COLO829 (cell line): ENCODE results near the gene MRGPRD.

Experiments used
- DNase-seq: peaks from one replicate; pipeline ENCODE4 v3.0.0; 2012; ENCODE audit warnings: low spot score

The MRGPRD gene, protein sequence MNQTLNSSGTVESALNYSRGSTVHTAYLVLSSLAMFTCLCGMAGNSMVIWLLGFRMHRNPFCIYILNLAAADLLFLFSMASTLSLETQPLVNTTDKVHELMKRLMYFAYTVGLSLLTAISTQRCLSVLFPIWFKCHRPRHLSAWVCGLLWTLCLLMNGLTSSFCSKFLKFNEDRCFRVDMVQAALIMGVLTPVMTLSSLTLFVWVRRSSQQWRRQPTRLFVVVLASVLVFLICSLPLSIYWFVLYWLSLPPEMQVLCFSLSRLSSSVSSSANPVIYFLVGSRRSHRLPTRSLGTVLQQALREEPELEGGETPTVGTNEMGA

DNA sequence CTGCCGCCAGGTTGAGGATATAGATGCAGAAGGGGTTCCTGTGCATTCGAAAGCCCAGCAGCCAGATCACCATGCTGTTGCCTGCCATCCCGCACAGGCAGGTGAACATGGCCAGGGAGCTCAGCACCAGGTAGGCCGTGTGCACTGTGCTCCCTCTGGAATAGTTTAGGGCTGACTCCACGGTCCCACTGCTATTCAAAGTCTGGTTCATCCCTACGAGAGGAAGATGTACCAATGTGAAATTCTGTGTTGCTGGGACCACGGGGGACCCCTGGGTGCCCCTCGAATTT lies at the start of gene MRGPRD:
MRGPRD (minus strand) TSS at position 211 of the 290 bp plus-strand sequence; CDS start at position 211, 0 bp downstream.
- no peak for DNase-seq

DNA sequence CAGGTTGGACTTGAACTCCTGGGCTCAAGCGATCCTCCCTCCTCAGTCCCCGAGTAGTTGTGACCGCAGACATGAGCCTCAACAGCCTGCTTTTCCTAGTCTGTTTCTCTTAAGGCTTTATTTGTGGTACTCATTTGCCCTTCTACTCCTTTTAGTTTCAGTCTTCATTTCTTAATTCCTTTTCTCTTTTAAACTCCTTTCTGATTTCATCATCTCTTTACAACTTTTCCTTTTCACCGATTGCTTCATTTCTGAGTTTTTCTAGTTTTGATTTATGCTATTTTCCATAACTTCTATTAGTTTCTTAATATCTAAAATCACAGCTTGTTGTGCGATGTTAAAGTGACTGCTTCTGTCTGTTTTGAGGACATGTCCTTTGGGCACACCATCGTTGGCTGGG lies 49.5 kb upstream of the MRGPRD start:
- DNase-seq: no peak

DNA sequence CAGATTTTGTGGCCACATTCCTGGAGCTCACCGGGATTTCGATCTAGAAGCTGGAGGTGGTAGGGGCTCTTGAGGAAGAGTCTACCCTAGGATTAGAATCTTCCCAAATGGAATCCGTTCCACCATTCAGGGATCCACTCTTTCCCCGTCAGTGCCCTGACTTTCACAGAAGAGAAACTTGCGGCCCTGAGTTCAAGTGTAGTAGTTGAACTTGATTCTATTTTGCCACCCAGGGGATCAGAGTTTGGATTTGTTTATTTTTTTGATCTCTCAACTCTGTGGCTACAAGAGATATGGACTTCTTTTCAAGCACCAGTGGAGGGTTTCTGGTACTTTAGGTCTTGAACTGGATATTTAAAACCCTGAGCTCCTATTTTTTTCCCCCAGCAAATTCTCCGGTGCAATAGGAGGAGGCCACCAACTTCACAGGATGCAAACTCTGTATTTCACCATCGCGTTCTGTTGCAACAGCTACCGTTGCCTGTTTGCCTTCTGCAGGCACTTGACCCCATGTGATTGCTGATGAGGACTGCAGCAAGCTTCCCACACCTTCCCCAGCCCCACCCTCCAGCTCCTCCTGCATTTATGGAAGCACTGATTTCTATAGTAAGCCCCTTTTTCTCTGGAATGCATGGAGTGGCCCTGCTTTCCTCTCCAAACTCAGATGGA lies 47.1 kb upstream of the MRGPRD start:
- no peak for DNase-seq

DNA sequence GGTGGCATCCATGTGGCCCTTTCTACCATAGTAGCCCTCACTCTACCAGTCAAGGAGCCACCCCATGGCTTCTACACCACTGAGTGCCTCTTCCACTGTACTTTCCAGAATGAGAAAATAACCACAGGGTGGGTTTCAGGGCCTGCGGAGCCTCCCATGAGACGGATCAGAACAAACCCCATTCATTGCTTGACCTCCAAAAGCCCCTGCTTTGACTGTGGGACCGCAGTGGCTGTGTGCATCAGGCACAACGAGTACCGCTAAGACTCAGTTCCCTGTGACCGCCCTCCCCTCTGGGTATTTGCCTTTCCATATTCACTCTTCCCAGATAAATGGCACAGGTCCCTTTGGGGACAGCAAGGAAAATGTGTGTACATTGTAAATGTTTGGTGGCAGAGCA lies 43.7 kb upstream of the MRGPRD start:
- no peak for DNase-seq

DNA sequence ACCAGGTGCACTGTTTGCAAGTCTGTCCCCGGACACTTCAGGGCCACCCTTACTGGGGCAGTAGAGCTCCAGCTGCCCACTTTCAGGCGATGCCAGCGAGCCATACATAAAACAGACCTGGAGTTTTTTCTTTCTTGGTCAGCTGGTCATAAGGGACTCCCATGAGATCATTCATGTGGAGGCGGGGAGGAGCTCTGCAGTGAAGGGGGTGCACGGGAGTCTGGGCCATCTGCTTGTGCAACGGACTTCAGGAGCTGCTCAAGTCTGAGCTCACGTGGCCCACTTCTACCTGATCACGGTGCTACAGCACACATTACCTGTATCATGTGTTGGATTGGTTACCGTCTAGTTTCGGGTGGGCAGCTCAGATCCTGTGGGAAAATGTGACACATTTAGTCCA lies 41.5 kb upstream of the MRGPRD start:
- no peak for DNase-seq

DNA sequence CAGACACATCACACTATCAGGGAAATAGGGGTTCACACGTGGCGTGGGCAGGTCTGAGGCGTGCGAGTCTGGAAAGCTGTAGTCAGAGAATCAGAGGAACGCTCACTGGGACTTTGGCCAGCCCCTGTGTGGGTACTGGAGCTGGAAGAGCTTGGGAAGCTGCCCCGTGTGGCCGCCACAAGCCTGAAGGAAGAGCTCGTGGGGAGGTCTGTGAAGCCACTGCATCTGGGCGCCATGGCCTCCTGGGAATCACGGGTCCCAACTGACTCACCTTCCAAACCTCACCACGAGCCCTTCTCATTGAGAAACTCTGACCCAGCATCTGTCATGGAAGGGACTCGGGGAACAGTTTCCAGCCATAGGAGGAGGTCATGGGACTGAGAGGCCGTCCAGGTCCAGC lies 38.1 kb upstream of the MRGPRD start:
- no peak for DNase-seq

DNA sequence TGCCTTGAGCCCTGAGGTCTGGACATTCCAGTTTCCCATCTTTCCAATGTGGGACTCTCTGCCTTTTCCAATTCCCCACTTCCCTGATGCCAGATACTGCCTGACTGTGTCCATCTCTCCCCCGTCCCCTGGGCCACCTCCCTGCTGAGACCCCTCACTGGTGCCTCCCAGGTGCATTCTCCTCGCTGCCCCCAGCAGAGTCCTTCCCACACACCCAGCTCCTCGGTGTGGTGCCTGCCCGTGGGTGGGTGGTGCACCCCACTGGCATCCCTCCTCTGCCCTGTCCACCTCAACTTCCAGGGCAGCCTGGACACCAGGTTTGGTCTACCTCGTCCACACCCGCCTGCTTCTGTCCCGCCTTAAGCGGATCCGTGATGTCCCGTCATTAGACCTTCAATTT lies 37.2 kb upstream of the MRGPRD start:
- DNase-seq: no peak

DNA sequence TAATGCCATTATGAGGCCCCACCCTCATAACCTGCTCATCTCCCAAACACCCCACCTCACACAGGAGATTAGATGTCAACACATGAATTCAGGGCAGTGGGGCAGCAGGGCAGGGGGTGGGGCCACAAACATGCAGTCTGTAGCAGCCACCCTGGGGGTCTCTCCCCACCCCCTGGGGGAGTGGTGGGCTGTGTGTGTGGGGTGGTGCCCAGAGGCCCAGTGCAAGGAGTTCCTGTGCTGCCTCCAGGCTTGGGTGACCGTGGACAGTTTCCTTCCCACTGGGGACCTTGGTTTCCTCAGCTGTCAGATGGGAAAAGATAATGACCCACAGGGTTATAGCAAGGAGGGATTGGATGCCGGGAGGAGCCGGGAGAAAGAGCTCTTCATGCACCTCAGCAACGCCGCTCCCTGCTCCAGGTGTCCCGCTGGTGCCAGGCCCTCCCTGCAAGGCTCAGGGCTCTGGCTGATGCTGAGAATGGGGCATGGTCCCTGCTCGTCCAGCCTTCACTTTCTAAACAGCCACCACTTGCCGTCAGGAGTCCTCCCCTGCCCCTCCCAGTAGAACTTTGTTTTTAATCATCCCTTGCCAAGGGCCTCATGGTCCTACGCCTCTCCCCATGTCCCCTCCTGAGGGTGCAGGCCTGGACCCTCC lies 34.2 kb upstream of the MRGPRD start:
- DNase-seq: no peak

DNA sequence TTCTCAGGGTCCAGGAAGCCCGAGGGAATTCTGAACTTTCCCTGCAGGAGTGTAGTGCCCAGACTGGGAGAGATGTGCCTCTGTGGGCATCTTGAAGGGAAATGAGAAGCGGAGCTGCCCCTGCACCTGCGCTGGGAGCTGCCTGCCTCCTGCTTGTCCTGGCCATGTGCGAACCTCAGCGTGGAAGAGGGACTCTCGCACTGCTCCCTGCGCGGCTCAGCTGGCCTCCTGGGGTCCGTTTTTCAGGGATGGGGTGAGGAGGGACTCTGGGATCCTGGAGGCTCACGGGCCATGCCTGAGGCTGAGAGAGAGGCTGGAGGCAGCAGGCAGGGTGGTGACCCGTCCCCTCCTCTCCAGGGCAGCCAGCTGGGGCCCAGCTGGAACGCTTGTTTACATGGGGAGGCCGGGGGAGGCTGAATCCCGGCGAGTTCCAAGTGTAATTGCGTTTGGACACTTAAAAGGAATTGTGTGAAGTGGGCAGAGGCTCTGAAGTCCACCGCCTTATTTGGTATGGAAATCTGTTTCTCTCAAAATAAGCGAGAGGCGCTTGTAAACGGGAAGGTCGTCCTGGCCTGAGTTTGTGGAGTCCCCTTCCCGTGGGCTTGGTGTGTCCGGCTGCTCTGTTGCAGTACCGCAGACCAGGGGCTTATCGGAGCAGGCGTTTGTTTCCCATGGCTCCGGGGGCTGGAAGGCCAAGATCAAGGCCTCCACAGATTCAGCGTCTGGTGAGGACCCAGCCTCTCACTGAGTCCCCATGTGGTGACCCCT lies 33.5 kb upstream of the MRGPRD start:
- no peak for DNase-seq

DNA sequence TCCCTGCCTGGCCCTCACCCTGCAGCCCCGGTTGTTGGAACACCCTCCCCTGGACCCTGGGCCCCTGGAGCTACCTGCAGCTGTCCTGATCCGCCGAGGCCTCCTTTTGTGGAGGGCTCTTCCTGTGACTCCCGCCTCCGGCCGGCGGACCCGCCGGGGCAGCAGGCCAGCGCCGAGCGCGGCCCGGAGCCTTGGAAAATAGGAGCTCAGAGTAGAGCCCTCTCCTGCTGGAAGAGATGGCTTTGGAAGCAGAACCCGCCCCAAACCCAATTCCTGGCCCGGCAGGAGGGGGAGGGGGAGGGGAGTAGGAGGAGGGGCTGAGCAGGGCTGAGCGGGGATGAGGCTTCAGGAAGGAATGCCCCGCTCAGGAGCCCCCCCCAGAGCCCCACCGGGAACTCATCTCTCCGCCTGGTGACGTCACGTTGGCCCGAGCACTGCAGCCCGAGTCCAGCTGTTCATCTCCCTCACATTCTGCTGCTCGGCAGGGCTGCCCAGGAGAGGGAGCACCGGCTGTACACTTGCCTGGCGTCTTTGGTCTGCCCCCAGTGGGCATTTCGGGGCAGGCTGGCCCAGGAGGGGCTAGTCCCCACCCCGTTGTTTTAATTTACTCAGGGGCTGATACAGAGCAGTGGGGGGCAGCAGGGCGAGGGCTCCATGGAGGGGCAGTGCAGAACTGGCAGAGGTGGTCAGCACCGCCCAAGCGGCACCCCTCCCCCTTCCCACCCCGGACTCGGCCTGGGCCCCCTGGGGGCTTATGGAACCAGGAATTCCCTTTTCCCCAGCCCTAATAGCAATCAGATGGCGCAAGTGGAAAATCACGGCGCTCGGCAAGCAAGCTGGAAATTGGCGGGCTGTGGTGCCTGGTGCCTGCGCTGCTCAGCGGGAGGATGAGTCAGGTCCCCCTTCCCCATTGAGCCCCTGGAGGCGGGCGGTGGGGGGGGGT lies 32.5 kb upstream of the MRGPRD start, which contains the start of gene MRGPRF:
MRGPRF (minus strand) TSS at position 238 of the 943 bp plus-strand sequence. CDS start 3,345 bp downstream, outside the sequence.
- DNase-seq: no peak

DNA sequence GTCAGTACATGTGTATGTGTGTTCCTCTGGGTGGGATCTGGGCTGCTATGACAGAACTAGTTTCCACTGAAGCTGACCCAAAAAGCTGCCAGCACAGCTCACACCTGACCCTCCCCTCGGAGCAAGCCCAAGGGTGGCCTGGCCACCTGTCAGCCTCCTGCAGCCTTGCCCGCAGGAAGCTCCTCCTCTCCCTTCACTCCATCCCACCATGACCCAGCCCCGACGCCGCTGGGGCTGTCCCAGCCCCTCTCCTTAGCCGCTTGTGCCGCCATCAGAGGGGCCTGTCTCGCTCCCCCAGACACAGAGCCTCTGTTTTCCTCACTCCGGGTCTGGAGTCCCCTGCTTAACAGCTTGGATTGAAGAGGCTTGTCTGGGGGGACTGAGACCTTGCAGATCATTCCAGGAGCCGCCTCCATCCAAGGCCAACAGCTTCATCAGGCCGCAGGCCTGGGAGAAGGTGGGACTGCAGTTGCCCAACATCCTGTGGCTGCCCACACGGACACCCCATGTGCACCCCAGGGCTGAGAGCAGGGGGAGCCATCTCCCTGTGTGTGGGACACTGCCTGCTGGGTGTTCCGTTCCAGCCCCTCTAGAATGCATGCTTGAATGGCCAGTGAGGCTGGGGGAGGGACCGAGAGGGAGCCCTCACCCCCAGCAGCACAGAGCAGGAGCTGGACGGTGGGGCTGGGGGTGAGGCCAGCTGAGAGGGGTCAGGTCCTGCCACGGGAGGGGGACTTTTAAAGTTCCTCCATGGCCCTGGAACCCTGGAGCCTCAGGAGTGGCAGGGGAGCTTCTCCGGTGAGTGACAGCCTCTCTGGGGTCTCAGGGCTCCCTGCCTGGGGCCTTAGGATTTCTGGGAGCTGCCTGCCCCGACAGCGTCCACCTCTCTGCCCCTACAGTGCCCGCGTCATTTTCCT lies 31.6 kb upstream of the MRGPRD start:
- no peak for DNase-seq

DNA sequence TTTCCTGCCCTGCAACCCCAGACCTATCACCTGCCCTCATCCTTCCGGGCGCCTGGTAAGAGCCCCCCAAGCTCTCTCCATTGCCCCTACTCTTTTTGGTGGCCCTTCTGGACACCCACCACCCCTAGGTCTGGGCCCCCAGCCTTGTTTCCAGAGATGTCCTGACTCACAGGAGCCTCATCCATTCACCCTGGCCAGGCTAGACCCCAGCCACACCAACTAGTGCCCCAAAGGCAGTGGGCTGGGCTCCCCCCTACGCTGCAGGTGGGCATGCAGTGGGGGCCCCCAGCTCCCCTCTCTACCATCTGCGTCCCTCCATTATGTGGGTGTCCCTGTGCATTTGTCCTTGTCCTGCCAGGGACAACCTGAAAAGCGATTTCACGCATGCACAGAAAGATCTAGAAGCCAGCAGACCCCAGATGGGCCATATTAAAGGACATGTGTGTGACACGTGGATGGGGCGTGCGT lies 30.9 kb upstream of the MRGPRD start:
- no peak for DNase-seq

DNA sequence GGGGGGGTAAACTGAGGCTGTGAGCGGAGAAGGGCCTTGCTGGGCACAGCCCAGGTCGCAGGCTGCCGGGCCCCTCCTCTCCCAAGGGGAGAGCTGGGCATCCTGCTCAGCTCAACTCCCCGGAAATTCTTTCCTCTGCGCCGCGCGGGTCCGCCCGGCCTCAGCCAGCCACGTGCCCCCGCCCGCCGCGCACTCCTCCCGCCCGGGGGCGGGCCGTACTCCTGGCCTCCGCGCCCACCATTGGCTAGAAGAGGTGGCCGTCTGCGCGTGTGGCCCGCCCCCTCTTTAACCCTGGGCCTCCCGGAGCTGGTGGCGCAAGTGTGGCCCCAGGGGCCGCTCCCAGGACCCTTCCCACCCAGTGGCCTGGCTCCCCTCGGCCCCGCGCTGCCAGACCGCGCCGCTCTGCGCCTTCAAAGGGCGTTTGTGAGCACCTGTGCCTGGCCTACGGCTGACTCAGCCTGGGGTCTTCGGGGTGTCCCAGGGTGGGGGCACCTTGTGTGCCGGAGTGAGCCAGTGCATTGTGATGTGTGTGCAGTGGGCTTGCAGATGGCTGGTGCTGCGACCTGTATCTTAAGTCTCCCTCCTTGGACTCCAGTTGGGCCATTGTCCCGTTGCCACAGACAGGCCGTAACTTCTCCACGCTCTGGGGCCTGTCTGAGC lies 30.3 kb upstream of the MRGPRD start:
- peak; percentile 32 for DNase-seq

DNA sequence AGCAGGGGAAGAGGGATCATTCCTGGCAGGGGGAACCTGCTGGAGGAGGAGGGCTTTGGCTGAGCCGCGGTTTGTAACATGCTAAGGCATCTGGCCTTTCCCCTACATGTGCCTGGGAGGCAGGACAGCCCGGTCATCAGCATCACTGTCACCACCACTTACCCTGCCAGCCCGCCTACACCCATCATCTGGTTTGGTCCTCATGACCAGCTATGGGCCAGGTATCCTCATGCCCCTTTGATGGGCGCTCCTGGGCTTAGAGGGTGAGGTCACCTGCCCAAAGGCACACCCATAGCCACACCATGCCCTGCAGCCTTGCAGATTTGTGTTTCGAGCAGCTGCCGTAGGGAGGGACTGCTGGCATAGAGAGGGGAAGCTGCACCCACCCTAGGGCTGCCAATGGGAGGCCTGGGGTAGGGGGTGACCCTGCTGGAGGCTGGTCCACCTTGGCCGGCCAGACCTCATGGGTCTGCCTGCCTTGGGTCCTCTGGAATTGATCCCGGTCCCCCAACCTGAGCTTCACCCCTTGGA lies 29.6 kb upstream of the MRGPRD start:
- DNase-seq: no peak

DNA sequence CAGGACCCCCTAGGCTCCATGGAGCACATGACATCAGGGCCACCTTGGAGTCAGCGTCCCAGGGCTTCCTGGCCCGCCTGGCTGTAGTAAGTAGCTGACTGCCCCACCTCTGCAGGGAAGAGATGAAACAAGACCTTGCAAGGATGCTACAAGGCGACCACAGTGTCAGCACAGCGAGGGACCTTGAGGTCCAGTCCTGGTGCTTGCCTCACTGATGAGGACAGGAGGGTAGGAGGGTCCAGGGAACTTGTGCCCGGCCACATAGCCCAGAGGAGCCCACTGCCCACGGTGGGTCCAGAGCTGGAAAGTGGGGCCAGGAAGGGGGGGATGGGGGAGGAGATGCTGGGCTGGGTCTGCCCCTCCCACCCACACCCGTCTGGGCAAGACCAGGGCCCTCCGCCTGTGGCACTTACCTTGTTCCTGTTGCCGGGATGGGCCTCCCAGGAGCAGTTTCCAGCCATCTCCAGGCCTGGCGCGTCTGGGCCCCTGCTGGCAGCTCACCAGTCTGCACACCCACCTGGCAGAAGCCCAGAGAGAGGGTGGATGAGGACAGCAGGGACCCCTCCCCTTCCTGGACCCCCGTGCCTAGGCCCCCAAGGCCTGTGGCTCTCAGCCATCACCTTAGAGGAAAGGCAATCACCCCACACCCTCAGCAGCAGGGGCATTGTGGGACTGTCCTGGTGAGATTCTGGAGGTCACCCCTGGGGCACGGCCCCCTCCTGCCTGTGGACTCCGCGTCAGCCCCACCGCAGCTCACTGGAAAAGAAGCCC lies 28.8 kb upstream of the MRGPRD start:
- DNase-seq: no peak

DNA sequence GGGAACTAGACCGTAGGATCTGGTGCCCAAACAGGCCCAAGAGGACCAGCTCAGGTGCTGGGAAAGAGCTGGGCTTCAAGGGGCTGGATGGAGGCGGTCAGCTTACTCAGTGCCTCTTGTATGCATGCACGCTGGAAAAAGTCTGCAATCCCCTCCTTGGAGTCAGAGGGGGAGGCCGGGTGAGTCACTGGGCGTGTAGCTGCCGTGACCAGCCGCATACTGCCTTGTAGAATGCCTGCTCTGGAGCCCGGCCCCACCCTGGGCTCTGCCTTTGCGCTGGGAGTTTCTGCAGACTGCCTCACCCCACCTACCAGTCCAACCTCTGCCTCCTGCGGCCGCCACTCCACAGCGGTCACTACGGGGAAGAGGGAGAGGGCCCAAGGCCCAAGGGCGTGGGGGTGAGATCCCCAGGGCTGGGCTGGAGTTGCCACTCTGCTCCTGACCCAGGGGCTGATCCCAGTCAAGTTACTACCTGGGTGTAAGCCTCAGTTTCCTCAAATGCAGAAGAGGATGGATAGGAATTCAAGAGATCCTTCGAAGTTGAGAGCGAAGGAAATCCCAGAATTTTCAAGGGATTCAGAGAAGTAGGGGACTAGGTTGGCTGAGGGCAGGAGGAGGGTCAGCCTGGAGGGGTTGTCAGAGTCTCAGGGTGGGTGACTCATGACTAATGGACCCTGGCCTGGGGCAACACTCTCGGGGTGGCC lies 28.1 kb upstream of the MRGPRD start:
- peak; percentile 69 for DNase-seq

DNA sequence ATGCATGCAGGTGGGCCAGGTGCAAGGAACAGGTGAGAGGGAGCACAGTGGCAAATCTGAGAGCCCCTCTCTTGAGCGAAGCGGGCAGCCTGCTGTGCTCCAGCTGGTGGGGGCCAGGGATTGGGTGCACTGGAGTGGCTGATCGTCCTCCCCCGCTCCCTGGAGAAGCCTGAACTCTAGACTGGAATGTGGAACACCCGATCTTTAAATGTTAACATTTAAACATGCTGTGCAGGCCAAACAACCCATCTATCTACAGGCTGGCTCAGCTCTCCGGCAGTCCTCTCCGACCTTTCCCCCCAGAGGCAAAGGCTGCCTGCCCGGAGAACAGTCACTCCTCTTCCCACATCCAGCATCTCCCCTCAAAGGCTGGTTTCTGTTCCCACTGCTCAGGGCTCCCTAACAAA lies 27.2 kb upstream of the MRGPRD start:
- no peak for DNase-seq

DNA sequence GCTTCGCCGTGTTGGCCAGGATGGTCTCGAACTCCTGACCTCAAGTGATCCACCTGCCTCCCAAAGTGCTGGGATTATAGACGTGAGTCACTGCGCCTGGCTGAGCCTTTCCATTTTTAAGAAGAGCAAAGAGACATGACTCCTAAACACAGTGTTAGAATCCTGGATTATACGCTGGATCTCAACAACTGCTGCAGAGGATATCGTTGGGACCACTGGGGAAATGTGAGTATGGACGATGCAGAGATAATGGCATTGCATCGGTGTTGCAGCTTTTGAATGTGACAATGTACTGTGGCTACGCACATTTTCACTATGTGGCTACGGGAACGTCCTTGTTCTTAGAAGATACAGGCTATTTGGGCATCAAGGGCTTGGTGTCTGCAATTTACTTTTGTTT lies 26.0 kb upstream of the MRGPRD start:
- DNase-seq: no peak
